Hair follicle dermal papilla cell (primary cell): ENCODE measurements around the gene GUK1. TPM values are rescaled to one million over a fixed set of nuclear protein-coding genes. Genes with fewer than 3 reads are reported as not detected.

Source experiments
- small RNA-seq: library from RNA; depleted of rRNA; stranded (forward); fragments of <200 nt; gene quantifications from one replicate; pipeline ENCODE3, GENCODE V24; 2012
- total RNA-seq: library from RNA; depleted of rRNA; stranded (reverse); fragments of >200 nt; gene quantifications from 2 replicates; pipeline ENCODE4 v1.2.3, GENCODE V29; 2012

The GUK1 gene, protein sequence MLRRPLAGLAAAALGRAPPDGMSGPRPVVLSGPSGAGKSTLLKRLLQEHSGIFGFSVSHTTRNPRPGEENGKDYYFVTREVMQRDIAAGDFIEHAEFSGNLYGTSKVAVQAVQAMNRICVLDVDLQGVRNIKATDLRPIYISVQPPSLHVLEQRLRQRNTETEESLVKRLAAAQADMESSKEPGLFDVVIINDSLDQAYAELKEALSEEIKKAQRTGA
- 197 and 281 TPM in 2 replicates for total RNA-seq

DNA sequence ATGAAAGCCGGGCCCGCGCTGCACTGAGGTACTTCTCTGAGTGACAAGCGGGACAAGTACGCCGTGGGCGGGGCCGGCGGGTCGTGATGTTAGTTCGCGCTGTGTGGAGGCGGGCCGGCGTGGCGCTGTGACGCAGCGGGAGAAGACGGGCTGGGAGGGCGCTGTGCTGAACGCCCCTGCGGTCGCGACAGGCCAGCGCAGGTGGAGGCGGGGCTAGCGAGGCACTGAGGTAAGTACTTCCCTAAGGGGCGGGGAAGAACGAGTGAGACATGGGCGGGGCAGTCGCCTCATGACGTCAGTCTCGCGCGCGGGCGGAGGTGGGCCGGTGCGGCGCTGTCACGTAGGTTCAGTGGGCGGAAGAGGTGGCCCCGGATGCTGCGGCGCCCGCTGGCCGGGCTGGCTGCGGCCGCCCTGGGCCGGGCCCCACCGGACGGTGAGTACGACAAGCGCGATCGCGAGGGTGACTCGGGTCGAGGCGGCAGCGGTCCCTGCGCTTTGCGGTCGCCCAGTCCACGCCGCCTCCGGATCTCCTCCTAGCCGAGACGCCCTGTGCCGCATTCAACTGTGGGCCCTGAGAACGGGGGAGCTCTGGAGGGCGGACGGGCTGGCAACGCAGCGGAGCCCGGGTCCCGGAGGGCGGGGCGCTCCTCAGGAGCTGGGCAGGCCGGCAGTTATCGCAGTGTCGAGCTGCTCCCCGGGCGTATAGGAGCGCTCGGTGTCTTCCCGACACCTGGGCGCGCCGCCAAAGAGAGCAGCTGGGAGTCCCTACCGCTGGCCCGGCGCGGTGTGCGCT lies at the start of gene GUK1:
GUK1 (plus strand) TSS at position 349 of the 793 bp plus-strand sequence; CDS start at position 373, 24 bp downstream.

DNA sequence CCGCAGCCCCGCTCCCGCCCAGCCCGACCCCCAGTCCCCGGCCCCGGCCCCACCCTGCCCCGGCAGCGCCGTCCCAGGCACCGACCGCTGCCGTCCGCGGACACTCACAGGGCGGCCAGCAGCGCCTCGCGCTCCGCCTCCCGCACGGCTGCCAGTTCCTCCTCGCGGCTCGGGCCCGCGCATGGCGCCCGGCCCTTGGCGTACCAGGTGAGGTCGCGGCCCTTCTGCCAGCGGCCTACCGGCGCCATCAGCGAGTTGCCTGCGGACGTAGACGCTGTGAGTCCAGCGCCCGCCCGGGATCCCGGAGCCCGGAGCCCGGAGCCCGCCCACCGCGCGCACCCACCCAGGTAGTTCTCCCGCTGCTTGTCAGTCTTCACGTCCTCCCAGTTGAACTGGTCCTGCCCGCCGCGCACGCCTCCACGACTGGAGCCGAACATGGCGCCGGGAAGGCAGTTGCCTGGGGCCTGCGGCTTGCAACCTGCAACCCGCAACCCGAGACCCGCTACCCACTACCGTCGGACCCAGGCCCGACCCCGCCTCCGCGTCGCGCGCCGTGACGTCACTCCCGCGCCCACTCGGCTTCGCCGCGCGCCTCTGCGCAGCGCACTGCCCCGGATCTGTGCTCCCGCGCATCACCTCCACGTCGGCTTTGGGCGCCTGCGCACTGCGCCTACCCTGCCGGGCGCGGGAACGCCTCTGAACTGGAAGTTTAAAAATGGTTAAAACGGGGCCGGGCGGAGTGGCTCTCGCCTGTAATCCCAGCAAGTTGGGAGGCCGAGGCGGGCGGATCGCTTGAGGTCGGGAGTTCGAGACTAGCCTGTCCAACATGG lies 37.1 kb upstream of the GUK1 start, which contains the start of gene C1orf35:
C1orf35 (minus strand) TSS at position 535 of the 830 bp plus-strand sequence; CDS start at position 437, 98 bp downstream.

DNA sequence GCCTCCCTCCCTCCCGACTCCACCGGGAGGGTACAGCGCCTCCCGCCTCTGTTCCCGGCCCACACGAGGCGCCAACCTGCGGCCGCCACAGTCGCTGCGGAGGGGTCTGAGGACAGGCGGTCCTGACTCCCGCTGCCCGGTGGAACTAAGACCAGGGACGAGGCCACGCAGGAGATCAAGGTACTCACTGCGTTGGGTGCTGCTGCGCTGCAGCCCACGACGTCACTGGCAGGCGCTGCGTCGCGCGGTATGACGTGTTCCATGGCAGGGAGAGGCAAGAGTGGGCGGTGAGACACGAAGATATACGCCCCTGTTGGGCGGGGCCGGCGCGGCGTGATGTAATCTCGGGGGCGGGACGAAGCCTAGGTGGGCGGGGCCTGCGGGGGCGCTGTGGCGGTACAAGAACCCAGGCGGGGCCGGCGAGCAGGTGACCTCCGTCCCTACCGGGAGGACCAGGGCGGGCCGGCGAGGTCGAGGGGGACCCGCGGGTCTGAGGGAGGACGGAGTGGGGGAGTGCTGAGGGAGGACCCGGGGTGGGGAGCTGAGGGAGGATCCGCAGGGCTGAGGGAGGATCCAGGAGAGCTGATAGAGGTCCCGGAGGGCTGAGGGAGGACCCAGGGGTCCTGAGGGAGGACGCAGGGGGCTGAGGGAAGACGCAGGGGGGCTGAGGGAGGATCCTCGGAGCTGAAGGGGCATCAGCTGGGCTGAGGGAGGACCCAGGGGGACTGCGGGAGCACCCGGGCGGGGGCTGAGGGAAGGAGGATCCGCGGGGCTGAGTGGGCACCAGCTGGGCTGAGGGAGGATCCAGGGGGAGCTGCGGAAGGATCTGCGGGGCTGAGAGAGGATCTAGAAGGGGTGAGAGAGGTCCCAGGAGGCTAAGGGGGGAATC lies 30.8 kb upstream of the GUK1 start, which contains the start of gene MRPL55:
MRPL55 (minus strand) TSS at position 227 of the 889 bp plus-strand sequence. CDS start 1,039 bp downstream, outside the sequence.

DNA sequence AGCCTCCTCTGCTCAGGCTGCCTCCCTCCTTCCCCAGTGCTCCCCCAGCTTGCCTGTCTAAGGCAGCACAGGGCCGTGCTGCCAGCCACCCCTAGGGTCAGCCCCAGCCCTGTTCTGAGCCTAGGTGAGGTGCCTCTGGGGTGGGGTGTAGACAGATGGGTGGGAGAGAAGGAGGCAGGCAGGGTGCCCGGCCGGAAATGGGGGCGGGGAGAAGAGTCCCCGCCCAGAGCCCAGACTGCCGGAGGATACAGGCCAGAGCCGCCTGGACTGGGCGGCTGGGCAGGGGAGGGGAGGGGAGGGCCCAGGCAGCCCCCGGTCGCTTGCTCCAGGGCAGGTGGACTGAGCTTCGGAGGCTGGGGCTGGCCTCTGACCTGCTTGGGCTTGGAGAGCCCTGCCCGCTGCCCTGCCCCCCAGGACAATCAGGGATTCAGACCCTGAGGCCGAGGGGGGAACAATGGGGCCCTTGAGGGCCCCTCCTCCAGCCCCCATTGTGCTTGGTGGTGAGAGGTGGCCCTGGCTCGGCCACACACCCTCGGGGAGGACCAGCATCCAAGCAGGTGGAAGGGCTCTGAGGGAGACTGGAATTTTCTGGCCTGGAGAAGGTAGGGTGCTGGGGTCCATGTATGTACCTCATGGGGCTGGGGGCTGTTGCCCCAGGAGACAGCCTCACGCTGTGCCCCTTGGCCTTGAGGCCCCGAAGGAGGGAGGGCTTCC lies 9.5 kb downstream of the GUK1 start, which contains the start of gene GJC2:
GJC2 (plus strand) TSS at position 525 of the 714 bp plus-strand sequence. CDS start 7,829 bp downstream, outside the sequence.

DNA sequence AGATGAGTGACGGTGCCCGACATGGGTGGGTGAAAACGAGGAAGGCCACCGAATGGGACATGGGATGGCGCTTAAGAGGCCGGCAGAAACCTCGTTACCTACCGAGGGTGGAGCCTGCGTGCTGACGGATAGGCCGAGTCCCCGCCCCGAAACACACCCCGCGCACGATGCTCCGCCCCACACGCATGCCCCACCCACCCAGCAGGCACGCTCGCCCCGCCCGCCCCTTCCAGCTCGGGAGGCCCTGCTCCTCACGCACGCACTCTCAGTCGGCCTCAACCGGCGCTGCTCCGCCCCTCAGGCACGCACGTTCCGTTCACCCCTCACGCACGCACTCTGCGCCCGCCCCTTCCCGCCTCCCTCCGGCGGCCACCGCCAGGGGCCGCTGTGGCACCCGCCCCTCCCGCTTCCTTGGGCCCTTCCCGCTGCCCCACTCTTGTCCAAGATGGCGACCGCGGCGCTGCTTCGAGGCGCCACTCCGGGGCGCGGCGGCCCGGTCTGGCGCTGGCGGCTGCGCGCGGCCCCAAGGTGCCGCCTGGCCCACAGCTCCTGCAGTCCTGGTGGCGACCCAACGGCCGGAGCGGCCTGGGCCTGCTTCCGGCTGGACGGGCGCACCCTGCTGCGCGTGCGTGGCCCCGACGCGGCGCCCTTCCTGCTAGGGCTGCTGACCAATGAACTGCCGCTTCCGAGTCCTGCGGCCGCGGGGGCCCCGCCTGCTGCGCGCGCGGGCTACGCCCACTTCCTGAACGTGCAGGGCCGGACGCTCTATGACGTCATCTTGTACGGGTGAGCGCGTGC lies 25.5 kb downstream of the GUK1 start, which contains the start of gene IBA57:
IBA57 (plus strand) TSS at position 433 of the 798 bp plus-strand sequence; CDS start at position 446, 13 bp downstream.

Small RNA genes within 50 kb of the gene (small RNA-seq; reads per million reads assigned to genes)
- gene AL359510.1 = not detected

Other genes with a start within 250 kb of the GUK1 start
- 4.7 and 4.9 TPM in 2 replicates for gene WNT9A, start 192.3 kb upstream of the GUK1 start, total RNA-seq
- gene WNT3A, start 133.3 kb upstream of the GUK1 start, total RNA-seq = not detected in 2 replicates
- 382 and 385 TPM in 2 replicates for gene ARF1, start 57.6 kb upstream of the GUK1 start, total RNA-seq
- gene C1orf35, start 37.0 kb upstream of the GUK1 start, total RNA-seq = 2.8 and 3.5 TPM in 2 replicates
- 22.0 and 39.6 TPM in 2 replicates for gene MRPL55, start 31.0 kb upstream of the GUK1 start, total RNA-seq
- gene GJC2, start 9.7 kb downstream of the GUK1 start, total RNA-seq = 2.1 TPM in 2 replicates
- gene IBA57, start 25.5 kb downstream of the GUK1 start, total RNA-seq = 6.8 and 8.8 TPM in 2 replicates
- 10.6 and 11.4 TPM in 2 replicates for gene OBSCN, start 67.8 kb downstream of the GUK1 start, total RNA-seq